ENCODE measurements around the gene CARM1. TPM values are rescaled to one million over a fixed set of nuclear protein-coding genes. Genes with fewer than 3 reads are reported as not detected.

The CARM1 gene
- total RNA-seq, 3 donors from 2014 or later (not counting 1 experiment from before 2014, with no cell fraction given): 13.4 to 21.3 (median 19.8) TPM

DNA sequence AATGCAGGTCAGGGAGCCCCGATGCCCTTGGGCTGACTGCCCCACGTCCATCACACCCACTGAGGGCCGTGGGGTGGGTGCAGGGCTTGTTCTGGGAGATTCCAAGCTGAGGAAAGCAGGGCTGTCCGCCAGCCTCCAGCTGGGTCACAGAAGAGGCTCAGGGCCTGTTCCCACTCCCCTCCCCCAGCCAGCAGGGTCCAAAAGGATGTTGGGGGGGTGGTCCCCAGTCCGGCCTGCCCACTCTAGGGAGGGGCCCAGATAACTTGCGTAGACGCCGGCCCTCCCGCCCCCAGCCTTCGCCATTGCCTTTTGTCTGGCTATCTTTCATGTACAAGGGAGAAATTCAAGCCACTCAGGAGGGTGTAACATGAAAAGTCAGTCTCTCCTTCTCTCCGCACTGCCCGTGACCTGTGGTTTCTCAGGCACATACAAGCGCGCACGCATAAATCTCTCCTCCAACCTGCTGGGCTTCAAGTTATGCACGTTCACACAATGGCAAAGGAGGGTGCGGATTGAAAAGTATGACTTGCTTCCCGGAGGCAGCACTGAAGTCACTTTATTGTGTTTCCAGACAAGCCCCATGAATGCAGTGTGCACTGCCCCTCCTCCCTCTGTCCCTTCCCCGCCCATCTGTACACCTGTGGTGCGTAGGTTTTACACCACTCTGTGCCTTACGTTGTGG is 20.2 kb downstream of the CARM1 start:
- H3K27me3 ChIP-seq (ENCODE audit: control insufficient read depth, insufficient read depth, low read length): no peaks in the 10 kb centered on the region
- H3K27me3 Mint-ChIP-seq (ENCODE audit: low read depth in 2 of 2): no peaks in the 10 kb centered on the region
- H3K27ac ChIP-seq (ENCODE audit: low read length): no peak overlapping the region
- no peak overlapping the region for H3K27ac Mint-ChIP-seq
- H3K36me3 ChIP-seq (ENCODE audit: control insufficient read depth, insufficient read depth, low read length): no peaks in the 10 kb centered on the region
- no peaks in the 10 kb centered on the region for H3K36me3 Mint-ChIP-seq
- H3K4me1 Mint-ChIP-seq: peaks cover under 1 to 7% of the 10 kb centered on the region in 2 donors
- no peak for ATAC-seq
- intact Hi-C loops (cut with micrococcal nuclease): no loop called here
- no peaks in the 10 kb centered on the region for H3K9me3 Mint-ChIP-seq
- no peaks in the 10 kb centered on the region for H3K9me3 ChIP-seq (ENCODE audit: control insufficient read depth, insufficient read depth, low read length)
- no peak overlapping the region for H3K4me3 Mint-ChIP-seq
- H3K4me1 ChIP-seq (ENCODE audit: control insufficient read depth, insufficient read depth, low read length): no peaks in the 10 kb centered on the region
- WGBS (ENCODE audit: insufficient coverage): 96% methylated on average over 21 of the region's 21 CpGs
- TF ChIP-seq, protein P1, sequence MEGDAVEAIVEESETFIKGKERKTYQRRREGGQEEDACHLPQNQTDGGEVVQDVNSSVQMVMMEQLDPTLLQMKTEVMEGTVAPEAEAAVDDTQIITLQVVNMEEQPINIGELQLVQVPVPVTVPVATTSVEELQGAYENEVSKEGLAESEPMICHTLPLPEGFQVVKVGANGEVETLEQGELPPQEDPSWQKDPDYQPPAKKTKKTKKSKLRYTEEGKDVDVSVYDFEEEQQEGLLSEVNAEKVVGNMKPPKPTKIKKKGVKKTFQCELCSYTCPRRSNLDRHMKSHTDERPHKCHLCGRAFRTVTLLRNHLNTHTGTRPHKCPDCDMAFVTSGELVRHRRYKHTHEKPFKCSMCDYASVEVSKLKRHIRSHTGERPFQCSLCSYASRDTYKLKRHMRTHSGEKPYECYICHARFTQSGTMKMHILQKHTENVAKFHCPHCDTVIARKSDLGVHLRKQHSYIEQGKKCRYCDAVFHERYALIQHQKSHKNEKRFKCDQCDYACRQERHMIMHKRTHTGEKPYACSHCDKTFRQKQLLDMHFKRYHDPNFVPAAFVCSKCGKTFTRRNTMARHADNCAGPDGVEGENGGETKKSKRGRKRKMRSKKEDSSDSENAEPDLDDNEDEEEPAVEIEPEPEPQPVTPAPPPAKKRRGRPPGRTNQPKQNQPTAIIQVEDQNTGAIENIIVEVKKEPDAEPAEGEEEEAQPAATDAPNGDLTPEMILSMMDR (IDR thresholded peaks at IDR 0.05): no peak
- no peak for DNase-seq
- H3K4me3 ChIP-seq (ENCODE audit: low read length): no peak overlapping the region

DNA sequence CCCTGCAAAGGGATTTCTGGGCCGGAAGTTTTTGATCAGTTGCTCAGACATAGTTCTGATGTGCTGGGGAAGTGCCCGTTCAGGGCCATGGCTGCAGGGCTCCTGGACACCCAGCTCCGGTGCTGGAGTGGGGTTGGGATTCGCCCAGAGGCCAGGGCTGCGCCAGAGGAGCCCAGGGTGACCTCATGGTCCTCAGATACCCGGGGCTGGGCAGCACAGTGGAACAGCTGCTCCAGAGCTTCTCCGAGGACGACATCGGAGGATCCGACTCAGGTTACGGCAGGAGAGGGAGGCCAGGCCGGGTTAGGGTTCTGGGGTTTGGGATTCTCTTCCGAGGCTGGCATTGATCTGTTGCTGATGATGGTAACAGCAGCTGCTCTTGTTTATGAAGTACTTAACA is 20.9 kb downstream of the CARM1 start:
- 95% methylated on average over 11 of the region's 13 CpGs for WGBS (ENCODE audit: insufficient coverage)
- no peaks in the 10 kb centered on the region for H3K36me3 Mint-ChIP-seq
- peaks cover 7 to 13% of the 10 kb centered on the region in 2 donors for H3K4me1 Mint-ChIP-seq
- no peaks in the 10 kb centered on the region for H3K9me3 Mint-ChIP-seq
- no peak overlapping the region for H3K4me3 ChIP-seq (ENCODE audit: low read length)
- no peak for DNase-seq
- H3K27me3 ChIP-seq (ENCODE audit: control insufficient read depth, insufficient read depth, low read length): no peaks in the 10 kb centered on the region
- H3K27ac Mint-ChIP-seq: no peak overlapping the region
- ATAC-seq: no peak
- no peaks in the 10 kb centered on the region for H3K4me1 ChIP-seq (ENCODE audit: control insufficient read depth, insufficient read depth, low read length)
- H3K36me3 ChIP-seq (ENCODE audit: control insufficient read depth, insufficient read depth, low read length): no peaks in the 10 kb centered on the region
- no peaks in the 10 kb centered on the region for H3K9me3 ChIP-seq (ENCODE audit: control insufficient read depth, insufficient read depth, low read length)
- TF ChIP-seq, protein P1 (IDR thresholded peaks at IDR 0.05): no peak
- H3K27ac ChIP-seq (ENCODE audit: low read length): no peak overlapping the region
- no peaks in the 10 kb centered on the region for H3K27me3 Mint-ChIP-seq (ENCODE audit: low read depth in 2 of 2)
- H3K4me3 Mint-ChIP-seq: no peak overlapping the region
- intact Hi-C loops (cut with micrococcal nuclease): no loop called here

DNA sequence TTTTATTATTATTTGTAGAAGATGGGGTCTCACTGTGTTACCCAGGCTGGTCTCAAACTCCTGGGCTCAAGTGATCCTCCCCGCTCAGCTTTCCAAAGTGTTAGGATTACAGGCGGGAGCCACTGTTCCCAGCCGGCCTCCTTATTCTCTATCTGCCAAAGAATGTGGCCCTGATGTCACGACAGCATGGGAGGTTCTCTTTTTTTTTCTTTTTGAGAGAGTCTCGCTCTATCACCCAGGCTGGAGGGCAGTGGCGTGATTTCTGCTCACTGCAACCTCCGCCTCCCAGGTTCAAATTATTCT is 23.5 kb downstream of the CARM1 start:
- Mint-ChIP-seq H3K4me3 (no peak overlapping the region), H3K27ac (no peak overlapping the region), H3K27me3 (ENCODE audit: low read depth in 2 of 2) (no peaks in the 10 kb centered on the region), H3K9me3 (no peaks in the 10 kb centered on the region), H3K4me1 (peaks cover 7 to 10% of the 10 kb centered on the region in 2 donors), H3K36me3 (no peaks in the 10 kb centered on the region)
- H3K27me3 ChIP-seq (ENCODE audit: control insufficient read depth, insufficient read depth, low read length): no peaks in the 10 kb centered on the region
- WGBS (ENCODE audit: insufficient coverage): 96% methylated on average over 7 of the region's 7 CpGs
- TF ChIP-seq, protein P1 (IDR thresholded peaks at IDR 0.05): no peak
- H3K4me1 ChIP-seq (ENCODE audit: control insufficient read depth, insufficient read depth, low read length): no peaks in the 10 kb centered on the region
- no peaks in the 10 kb centered on the region for H3K36me3 ChIP-seq (ENCODE audit: control insufficient read depth, insufficient read depth, low read length)
- no peak overlapping the region for H3K4me3 ChIP-seq (ENCODE audit: low read length)
- intact Hi-C loops (cut with micrococcal nuclease): no loop called here
- H3K9me3 ChIP-seq (ENCODE audit: control insufficient read depth, insufficient read depth, low read length): no peaks in the 10 kb centered on the region
- H3K27ac ChIP-seq (ENCODE audit: low read length): no peak overlapping the region
- ATAC-seq: no peak
- DNase-seq: no peak

DNA sequence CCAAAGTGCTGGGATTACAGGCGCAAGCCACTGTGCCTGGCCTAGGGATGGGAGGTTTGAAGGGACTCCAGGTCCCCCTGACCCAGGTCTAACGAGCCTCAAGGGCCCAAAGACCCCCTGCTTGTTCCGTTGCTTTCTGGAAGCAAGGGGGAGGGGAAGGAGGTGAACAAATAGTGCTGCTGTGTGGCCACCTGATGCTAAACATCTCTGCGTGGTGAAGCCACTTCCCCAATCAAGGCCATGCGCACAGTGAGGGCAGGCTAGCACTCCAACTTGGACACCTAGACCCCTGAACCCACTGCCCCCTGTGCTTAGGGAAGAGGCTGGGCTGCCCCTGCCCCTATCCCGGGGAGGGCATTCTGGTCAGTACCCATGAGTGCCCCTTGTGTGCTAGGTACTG is 24.0 kb downstream of the CARM1 start:
- no peaks in the 10 kb centered on the region for H3K9me3 Mint-ChIP-seq
- DNase-seq (no peak), ATAC-seq (no peak)
- H3K4me3 Mint-ChIP-seq: no peak overlapping the region
- peaks cover 7 to 10% of the 10 kb centered on the region in 2 donors for H3K4me1 Mint-ChIP-seq
- H3K27me3 ChIP-seq (ENCODE audit: control insufficient read depth, insufficient read depth, low read length): no peaks in the 10 kb centered on the region
- TF ChIP-seq, protein P1 (IDR thresholded peaks at IDR 0.05): no peak
- WGBS (ENCODE audit: insufficient coverage): 84% methylated on average over 6 of the region's 6 CpGs
- no peak overlapping the region for H3K27ac ChIP-seq (ENCODE audit: low read length)
- no peaks in the 10 kb centered on the region for H3K4me1 ChIP-seq (ENCODE audit: control insufficient read depth, insufficient read depth, low read length)
- H3K9me3 ChIP-seq (ENCODE audit: control insufficient read depth, insufficient read depth, low read length): no peaks in the 10 kb centered on the region
- H3K4me3 ChIP-seq (ENCODE audit: low read length): no peak overlapping the region
- H3K27me3 Mint-ChIP-seq (ENCODE audit: low read depth in 2 of 2): no peaks in the 10 kb centered on the region
- no peaks in the 10 kb centered on the region for H3K36me3 Mint-ChIP-seq
- no peak overlapping the region for H3K27ac Mint-ChIP-seq
- no peaks in the 10 kb centered on the region for H3K36me3 ChIP-seq (ENCODE audit: control insufficient read depth, insufficient read depth, low read length)
- intact Hi-C loops (cut with micrococcal nuclease): no loop called here

Data from natural killer cell (primary cell).